ENCODE measurements around the gene NIP7. TPM values are rescaled to one million over a fixed set of nuclear protein-coding genes. Genes with fewer than 3 reads are reported as not detected.
A peak's percentile ranks its signal among the peaks of the same experiment; 100 is the strongest.

Gene NIP7
- total RNA-seq, 1 experiment from 2014 or later: 72.8 TPM

DNA sequence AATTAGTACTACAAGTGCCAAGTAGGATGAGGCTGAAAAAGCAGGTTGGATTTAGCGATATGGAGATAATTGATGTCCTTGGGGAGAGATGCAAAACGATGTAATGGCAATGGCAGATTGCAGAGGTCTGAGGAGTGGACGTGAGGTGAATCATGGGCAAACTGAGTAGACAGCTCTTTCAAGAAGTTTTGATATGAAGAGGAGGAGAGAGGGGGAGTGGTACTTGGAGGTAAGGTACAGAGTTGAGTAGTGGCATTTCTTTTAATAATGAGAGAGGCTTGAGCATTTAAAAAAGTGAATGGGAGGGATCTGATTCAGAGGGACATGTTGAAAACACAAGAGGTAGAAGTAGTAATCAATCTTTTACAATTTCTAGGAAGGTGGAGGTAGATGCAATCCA, 46.2 kb upstream of the NIP7 start:
- no peak overlapping the region for H3K27ac ChIP-seq (ENCODE audit: insufficient read length, low read depth, low read length)
- no peaks in the 10 kb centered on the region for H4K20me1 ChIP-seq (ENCODE audit: control insufficient read depth, insufficient read depth, insufficient read length)
- TF ChIP-seq, protein P1, sequence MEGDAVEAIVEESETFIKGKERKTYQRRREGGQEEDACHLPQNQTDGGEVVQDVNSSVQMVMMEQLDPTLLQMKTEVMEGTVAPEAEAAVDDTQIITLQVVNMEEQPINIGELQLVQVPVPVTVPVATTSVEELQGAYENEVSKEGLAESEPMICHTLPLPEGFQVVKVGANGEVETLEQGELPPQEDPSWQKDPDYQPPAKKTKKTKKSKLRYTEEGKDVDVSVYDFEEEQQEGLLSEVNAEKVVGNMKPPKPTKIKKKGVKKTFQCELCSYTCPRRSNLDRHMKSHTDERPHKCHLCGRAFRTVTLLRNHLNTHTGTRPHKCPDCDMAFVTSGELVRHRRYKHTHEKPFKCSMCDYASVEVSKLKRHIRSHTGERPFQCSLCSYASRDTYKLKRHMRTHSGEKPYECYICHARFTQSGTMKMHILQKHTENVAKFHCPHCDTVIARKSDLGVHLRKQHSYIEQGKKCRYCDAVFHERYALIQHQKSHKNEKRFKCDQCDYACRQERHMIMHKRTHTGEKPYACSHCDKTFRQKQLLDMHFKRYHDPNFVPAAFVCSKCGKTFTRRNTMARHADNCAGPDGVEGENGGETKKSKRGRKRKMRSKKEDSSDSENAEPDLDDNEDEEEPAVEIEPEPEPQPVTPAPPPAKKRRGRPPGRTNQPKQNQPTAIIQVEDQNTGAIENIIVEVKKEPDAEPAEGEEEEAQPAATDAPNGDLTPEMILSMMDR (conservative IDR thresholded peaks at IDR 0.05): no peak
- no peak overlapping the region for H3K9ac ChIP-seq (ENCODE audit: extremely low read depth, insufficient read length, low read length)
- no peak overlapping the region for H3K56ac ChIP-seq (ENCODE audit: insufficient read length, low read depth, low read length)
- H3K4me2 ChIP-seq (ENCODE audit: insufficient read depth, insufficient read length, low read length): no peak overlapping the region
- H3K4me1 ChIP-seq (ENCODE audit: insufficient read depth, low read length): no peaks in the 10 kb centered on the region
- H3K27me3 ChIP-seq (ENCODE audit: insufficient read depth, low read length): no peaks in the 10 kb centered on the region
- no peaks in the 10 kb centered on the region for H3K79me1 ChIP-seq (ENCODE audit: insufficient read depth, low read depth, low read length, poor library complexity, severe bottlenecking)
- H4K5ac ChIP-seq (ENCODE audit: insufficient read length, low read depth, low read length): no peak overlapping the region
- H2BK15ac ChIP-seq (ENCODE audit: low read depth, low read length): no peak overlapping the region
- H3K23ac ChIP-seq (ENCODE audit: insufficient read length, low read depth, low read length): no peak overlapping the region
- H3K23me2 ChIP-seq (ENCODE audit: insufficient read length, low read depth, low read length, poor library complexity, severe bottlenecking): no peaks in the 10 kb centered on the region
- no peak overlapping the region for H4K91ac ChIP-seq (ENCODE audit: insufficient read length, low read depth, low read length)
- H3K14ac ChIP-seq (ENCODE audit: insufficient read depth, low read length): no peak overlapping the region
- H3K9me3 Mint-ChIP-seq: no peaks in the 10 kb centered on the region
- no peak for DNase-seq
- H4K8ac ChIP-seq (replicated peaks; ENCODE audit: insufficient read length, low read depth, low read length): no peak overlapping the region
- H3K4me1 Mint-ChIP-seq: no peaks in the 10 kb centered on the region
- no CpG with 5 or more reads among the region's 3 CpGs for WGBS (ENCODE audit: extremely low coverage, insufficient read length, low lambda C conversion rate)
- H3K27me3 Mint-ChIP-seq (ENCODE audit: low read depth): no peaks in the 10 kb centered on the region
- no peak overlapping the region for H3K4ac ChIP-seq (ENCODE audit: low read depth, low read length)
- no peak overlapping the region for H2AK5ac ChIP-seq (ENCODE audit: insufficient read length, low read length)
- no peak overlapping the region for H2BK120ac ChIP-seq (ENCODE audit: low read depth, low read length, poor library complexity, severe bottlenecking)
- peak overlapping the region in 1 of 3 experiments; percentile 8; a peak in 2 of 7 replicates for H3K27ac Mint-ChIP-seq
- H2BK5ac ChIP-seq (ENCODE audit: insufficient read length, low read length): no peak overlapping the region
- H2BK20ac ChIP-seq (ENCODE audit: low read depth, low read length, poor library complexity, severe bottlenecking): no peak overlapping the region
- H2BK12ac ChIP-seq (ENCODE audit: insufficient read length, low read depth, low read length): no peak overlapping the region
- no peak overlapping the region for H2AFZ ChIP-seq (ENCODE audit: low read length)
- H3K18ac ChIP-seq (ENCODE audit: insufficient read length, low read depth, low read length): no peak overlapping the region
- H3K9me3 ChIP-seq (ENCODE audit: control insufficient read depth, low read depth, low read length): no peaks in the 10 kb centered on the region
- H3K79me2 ChIP-seq (ENCODE audit: insufficient read depth, low read length): no peaks in the 10 kb centered on the region
- H3K4me3 Mint-ChIP-seq: no peak overlapping the region
- H3K36me3 Mint-ChIP-seq (ENCODE audit: insufficient read depth in 1 of 3, low read depth in 3 of 3): peaks cover 0 to 5% (median 2%) of the 10 kb centered on the region in 3 experiments; a peak in 4 of 7 replicates
- H3T11ph ChIP-seq (ENCODE audit: low read length): no peak overlapping the region

Data from H9 (cell line).